GM21528 (cell line): ENCODE measurements around the gene FKBP6.
"Not testable (repeated sequence)": the region's sequence is repeated elsewhere in the genome, so short reads cannot be mapped to it uniquely, and the experiment has no call there.

Source experiments
- ATAC-seq: cut with Tn5 transposase; IDR thresholded peaks from one replicate; pipeline ENCODE4 v1.9.1; 2021; ENCODE audit warnings: mild to moderate bottlenecking, moderate library complexity; ENCODE audit not compliant: unreplicated experiment, low FRiP score

Gene FKBP6

GRCh38 chr7:73327922-73328321 lies at the start of gene FKBP6, which contains the start of gene TRIM50:
FKBP6 (plus strand) TSS chr7:73328161; CDS start chr7:73328429, 268 bp downstream.
TRIM50 (minus strand) TSS chr7:73328082; CDS start chr7:73324787, 3,295 bp downstream.
- ATAC-seq = not testable (repeated sequence)

GRCh38 chr7:73297235-73297634 lies 30.7 kb upstream of the FKBP6 start:
- ATAC-seq = not testable (repeated sequence)

GRCh38 chr7:73297706-73298105 lies 30.3 kb upstream of the FKBP6 start:
- ATAC-seq = not testable (repeated sequence)

- ATAC-seq = not testable (repeated sequence)
These were observed 28.1 kb upstream of the FKBP6 start for GRCh38 chr7:73299812-73300211.

- not testable (repeated sequence) for ATAC-seq
These were observed 26.9 kb upstream of the FKBP6 start for GRCh38 chr7:73301108-73301507.

- not testable (repeated sequence) for ATAC-seq
These were observed 25.1 kb upstream of the FKBP6 start for GRCh38 chr7:73302846-73303245.

- ATAC-seq = no peak
These were observed 24.4 kb upstream of the FKBP6 start for GRCh38 chr7:73303546-73303945.

GRCh38 chr7:73304071-73304470 lies 23.9 kb upstream of the FKBP6 start:
- no peak for ATAC-seq

- not testable (repeated sequence) for ATAC-seq
These were observed 23.2 kb upstream of the FKBP6 start for GRCh38 chr7:73304612-73305387.

- ATAC-seq = no peak
These were observed 20.5 kb upstream of the FKBP6 start for GRCh38 chr7:73307436-73307835.

GRCh38 chr7:73308074-73308664 lies 19.8 kb upstream of the FKBP6 start:
- peak; percentile 19 for ATAC-seq

GRCh38 chr7:73308665-73309214 lies 19.2 kb upstream of the FKBP6 start, which contains the start of gene NSUN5:
NSUN5 (minus strand) TSS chr7:73308826; CDS start chr7:73308790, 36 bp downstream.
- ATAC-seq = peak; percentile 79

GRCh38 chr7:73311421-73311820 lies 16.5 kb upstream of the FKBP6 start:
- ATAC-seq = not testable (repeated sequence)

GRCh38 chr7:73312831-73313520 lies 15.0 kb upstream of the FKBP6 start:
- ATAC-seq = no peak

GRCh38 chr7:73313521-73313906 lies 14.4 kb upstream of the FKBP6 start:
- ATAC-seq = no peak

- ATAC-seq = no peak
These were observed 13.7 kb upstream of the FKBP6 start for GRCh38 chr7:73314271-73314670.

GRCh38 chr7:73316521-73316920 lies 11.4 kb upstream of the FKBP6 start:
- no peak for ATAC-seq

- ATAC-seq = not testable (repeated sequence)
These were observed 9.2 kb upstream of the FKBP6 start for GRCh38 chr7:73318656-73319204.

GRCh38 chr7:73319541-73319940 lies 8.4 kb upstream of the FKBP6 start:
- ATAC-seq = not testable (repeated sequence)

- ATAC-seq = not testable (repeated sequence)
These were observed 8.0 kb upstream of the FKBP6 start for GRCh38 chr7:73320009-73320408.
